ENCODE data around the gene LIN28A. TPM values are rescaled to one million over a fixed set of nuclear protein-coding genes. Genes with fewer than 3 reads are reported as not detected.

LIN28A gene
- polyA plus RNA-seq, 1 donor from 2014 or later: 1.0 TPM

DNA sequence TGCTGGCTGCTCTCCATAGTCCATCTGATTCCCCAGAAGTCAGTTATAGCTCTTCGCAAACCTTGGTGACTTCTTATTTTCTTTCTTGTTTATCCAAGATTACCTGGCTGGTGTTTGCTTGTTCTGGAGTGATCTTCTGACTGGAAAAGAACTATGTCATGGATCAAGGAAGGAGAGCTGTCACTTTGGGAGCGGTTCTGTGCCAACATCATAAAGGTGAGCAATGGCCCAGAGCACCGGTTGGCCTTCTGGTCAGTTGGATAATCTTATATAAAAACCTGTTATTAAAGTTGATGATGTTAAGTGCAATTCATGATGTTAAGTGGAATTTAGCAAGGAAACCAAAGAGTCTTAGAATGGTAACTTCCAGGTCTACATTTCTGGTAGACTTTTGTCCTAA lies 22.2 kb downstream of the LIN28A start:
- Histone ChIP-seq H3K4me3 (ENCODE audit: low read length) (peak overlapping the region; percentile 78), H3K27ac (ENCODE audit: low read length) (peak overlapping the region; percentile 86), H4K20me1 (ENCODE audit: insufficient read depth) (no peaks in the 10 kb centered on the region), H3K4me2 (ENCODE audit: low read length) (peak overlapping the region; percentile 93), H2AFZ (ENCODE audit: low read depth, low read length) (peak overlapping the region; percentile 96), H3K27me3 (ENCODE audit: insufficient read depth, low read depth, low read length) (no peaks in the 10 kb centered on the region), H3K9me3 (ENCODE audit: low read length) (no peaks in the 10 kb centered on the region), H3K9me2 (ENCODE audit: insufficient read depth, low read length) (no peaks in the 10 kb centered on the region), H3K79me2 (replicated peaks; ENCODE audit: insufficient read depth, low read length) (peaks cover 8% of the 10 kb centered on the region), H3K36me3 (ENCODE audit: insufficient read depth, low read length) (no peaks in the 10 kb centered on the region), H3F3A (ENCODE audit: insufficient read depth, low read length, poor library complexity, severe bottlenecking) (peaks cover 6% of the 10 kb centered on the region), H3K9ac (ENCODE audit: low read length) (peak overlapping the region; percentile 72)
- TF ChIP-seq, protein P1, sequence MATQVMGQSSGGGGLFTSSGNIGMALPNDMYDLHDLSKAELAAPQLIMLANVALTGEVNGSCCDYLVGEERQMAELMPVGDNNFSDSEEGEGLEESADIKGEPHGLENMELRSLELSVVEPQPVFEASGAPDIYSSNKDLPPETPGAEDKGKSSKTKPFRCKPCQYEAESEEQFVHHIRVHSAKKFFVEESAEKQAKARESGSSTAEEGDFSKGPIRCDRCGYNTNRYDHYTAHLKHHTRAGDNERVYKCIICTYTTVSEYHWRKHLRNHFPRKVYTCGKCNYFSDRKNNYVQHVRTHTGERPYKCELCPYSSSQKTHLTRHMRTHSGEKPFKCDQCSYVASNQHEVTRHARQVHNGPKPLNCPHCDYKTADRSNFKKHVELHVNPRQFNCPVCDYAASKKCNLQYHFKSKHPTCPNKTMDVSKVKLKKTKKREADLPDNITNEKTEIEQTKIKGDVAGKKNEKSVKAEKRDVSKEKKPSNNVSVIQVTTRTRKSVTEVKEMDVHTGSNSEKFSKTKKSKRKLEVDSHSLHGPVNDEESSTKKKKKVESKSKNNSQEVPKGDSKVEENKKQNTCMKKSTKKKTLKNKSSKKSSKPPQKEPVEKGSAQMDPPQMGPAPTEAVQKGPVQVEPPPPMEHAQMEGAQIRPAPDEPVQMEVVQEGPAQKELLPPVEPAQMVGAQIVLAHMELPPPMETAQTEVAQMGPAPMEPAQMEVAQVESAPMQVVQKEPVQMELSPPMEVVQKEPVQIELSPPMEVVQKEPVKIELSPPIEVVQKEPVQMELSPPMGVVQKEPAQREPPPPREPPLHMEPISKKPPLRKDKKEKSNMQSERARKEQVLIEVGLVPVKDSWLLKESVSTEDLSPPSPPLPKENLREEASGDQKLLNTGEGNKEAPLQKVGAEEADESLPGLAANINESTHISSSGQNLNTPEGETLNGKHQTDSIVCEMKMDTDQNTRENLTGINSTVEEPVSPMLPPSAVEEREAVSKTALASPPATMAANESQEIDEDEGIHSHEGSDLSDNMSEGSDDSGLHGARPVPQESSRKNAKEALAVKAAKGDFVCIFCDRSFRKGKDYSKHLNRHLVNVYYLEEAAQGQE (IDR thresholded peaks at IDR 0.05; ENCODE audit: borderline replicate concordance): no peak
- TF ChIP-seq, protein P2, sequence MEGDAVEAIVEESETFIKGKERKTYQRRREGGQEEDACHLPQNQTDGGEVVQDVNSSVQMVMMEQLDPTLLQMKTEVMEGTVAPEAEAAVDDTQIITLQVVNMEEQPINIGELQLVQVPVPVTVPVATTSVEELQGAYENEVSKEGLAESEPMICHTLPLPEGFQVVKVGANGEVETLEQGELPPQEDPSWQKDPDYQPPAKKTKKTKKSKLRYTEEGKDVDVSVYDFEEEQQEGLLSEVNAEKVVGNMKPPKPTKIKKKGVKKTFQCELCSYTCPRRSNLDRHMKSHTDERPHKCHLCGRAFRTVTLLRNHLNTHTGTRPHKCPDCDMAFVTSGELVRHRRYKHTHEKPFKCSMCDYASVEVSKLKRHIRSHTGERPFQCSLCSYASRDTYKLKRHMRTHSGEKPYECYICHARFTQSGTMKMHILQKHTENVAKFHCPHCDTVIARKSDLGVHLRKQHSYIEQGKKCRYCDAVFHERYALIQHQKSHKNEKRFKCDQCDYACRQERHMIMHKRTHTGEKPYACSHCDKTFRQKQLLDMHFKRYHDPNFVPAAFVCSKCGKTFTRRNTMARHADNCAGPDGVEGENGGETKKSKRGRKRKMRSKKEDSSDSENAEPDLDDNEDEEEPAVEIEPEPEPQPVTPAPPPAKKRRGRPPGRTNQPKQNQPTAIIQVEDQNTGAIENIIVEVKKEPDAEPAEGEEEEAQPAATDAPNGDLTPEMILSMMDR (IDR thresholded peaks at IDR 0.05; ENCODE audit: poor library complexity, severe bottlenecking): no peak
- TF ChIP-seq TAF1 (IDR thresholded peaks at IDR 0.05; ENCODE audit: low read depth): no peak
- no peak for TF ChIP-seq EP300 (conservative IDR thresholded peaks at IDR 0.05; ENCODE audit: poor library complexity, severe bottlenecking)
- TF ChIP-seq EZH2 (IDR thresholded peaks at IDR 0.05; ENCODE audit: borderline replicate concordance, insufficient read depth, low read length, poor library complexity, severe bottlenecking): no peak
- TF ChIP-seq MXI1 (conservative IDR thresholded peaks at IDR 0.05; ENCODE audit: poor library complexity, severe bottlenecking): no peak
- no peak for TF ChIP-seq RAD21 (conservative IDR thresholded peaks at IDR 0.05)
- no peak for TF ChIP-seq POLR2AphosphoS5 (IDR thresholded peaks at IDR 0.05)
- TF ChIP-seq SMC3 (conservative IDR thresholded peaks at IDR 0.05; ENCODE audit: poor library complexity): no peak

DNA sequence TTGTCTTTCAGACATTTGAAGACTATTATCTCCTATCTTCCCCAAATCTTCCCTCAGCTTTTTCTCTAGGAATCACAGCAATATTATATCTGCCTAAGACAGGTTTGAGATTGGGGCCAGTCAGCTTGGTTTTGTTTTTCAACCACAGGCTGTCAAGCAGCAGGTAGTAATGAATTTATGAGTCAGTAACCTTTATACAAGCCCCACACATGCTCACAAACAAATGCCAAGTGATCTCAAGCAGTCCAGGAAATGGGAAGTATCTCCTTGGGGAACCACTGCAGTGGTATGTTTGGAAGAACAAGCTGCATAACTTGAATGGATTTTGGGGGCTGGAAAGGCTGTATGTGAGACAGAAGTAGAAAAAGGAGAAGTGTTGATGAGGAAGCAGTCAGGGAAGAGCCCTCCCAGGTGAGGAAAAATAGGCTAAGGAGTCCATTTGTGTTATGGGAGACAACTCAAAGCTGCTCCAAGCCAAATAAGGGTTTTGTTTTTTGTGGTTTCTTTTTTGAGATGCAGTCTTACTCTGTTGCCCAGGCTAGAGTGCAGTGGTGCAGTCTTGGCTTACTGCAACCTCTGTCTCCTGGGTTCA lies 23.6 kb downstream of the LIN28A start:
- no peak overlapping the region for H2AFZ ChIP-seq (ENCODE audit: low read depth, low read length)
- no peak overlapping the region for H3K9ac ChIP-seq (ENCODE audit: low read length)
- H3K79me2 ChIP-seq (replicated peaks; ENCODE audit: insufficient read depth, low read length): peaks cover 8% of the 10 kb centered on the region
- no peaks in the 10 kb centered on the region for H4K20me1 ChIP-seq (ENCODE audit: insufficient read depth)
- no peaks in the 10 kb centered on the region for H3K9me3 ChIP-seq (ENCODE audit: low read length)
- H3K4me3 ChIP-seq (ENCODE audit: low read length): peak overlapping the region; percentile 78
- no peaks in the 10 kb centered on the region for H3K36me3 ChIP-seq (ENCODE audit: insufficient read depth, low read length)
- no peaks in the 10 kb centered on the region for H3K27me3 ChIP-seq (ENCODE audit: insufficient read depth, low read depth, low read length)
- H3K4me2 ChIP-seq (ENCODE audit: low read length): no peak overlapping the region
- H3K9me2 ChIP-seq (ENCODE audit: insufficient read depth, low read length): no peaks in the 10 kb centered on the region
- no peak for TF ChIP-seq EP300 (conservative IDR thresholded peaks at IDR 0.05; ENCODE audit: poor library complexity, severe bottlenecking)
- no peak for TF ChIP-seq TAF1 (IDR thresholded peaks at IDR 0.05; ENCODE audit: low read depth)
- TF ChIP-seq, protein P2 (IDR thresholded peaks at IDR 0.05; ENCODE audit: poor library complexity, severe bottlenecking): no peak
- no peak for TF ChIP-seq POLR2AphosphoS5 (IDR thresholded peaks at IDR 0.05)
- no peak for TF ChIP-seq SMC3 (conservative IDR thresholded peaks at IDR 0.05; ENCODE audit: poor library complexity)
- TF ChIP-seq MXI1 (conservative IDR thresholded peaks at IDR 0.05; ENCODE audit: poor library complexity, severe bottlenecking): no peak
- TF ChIP-seq RAD21 (conservative IDR thresholded peaks at IDR 0.05): no peak
- TF ChIP-seq, protein P1 (IDR thresholded peaks at IDR 0.05; ENCODE audit: borderline replicate concordance): no peak
- TF ChIP-seq EZH2 (IDR thresholded peaks at IDR 0.05; ENCODE audit: borderline replicate concordance, insufficient read depth, low read length, poor library complexity, severe bottlenecking): no peak
- H3K27ac ChIP-seq (ENCODE audit: low read length): no peak overlapping the region
- H3F3A ChIP-seq (ENCODE audit: insufficient read depth, low read length, poor library complexity, severe bottlenecking): peaks cover 6% of the 10 kb centered on the region
